ENCODE results near the gene FGF9. TPM values are rescaled to one million over a fixed set of nuclear protein-coding genes. Genes with fewer than 3 reads are reported as not detected.

Gene FGF9
- total RNA-seq, 4 donors from 2014 or later: not detected

DNA sequence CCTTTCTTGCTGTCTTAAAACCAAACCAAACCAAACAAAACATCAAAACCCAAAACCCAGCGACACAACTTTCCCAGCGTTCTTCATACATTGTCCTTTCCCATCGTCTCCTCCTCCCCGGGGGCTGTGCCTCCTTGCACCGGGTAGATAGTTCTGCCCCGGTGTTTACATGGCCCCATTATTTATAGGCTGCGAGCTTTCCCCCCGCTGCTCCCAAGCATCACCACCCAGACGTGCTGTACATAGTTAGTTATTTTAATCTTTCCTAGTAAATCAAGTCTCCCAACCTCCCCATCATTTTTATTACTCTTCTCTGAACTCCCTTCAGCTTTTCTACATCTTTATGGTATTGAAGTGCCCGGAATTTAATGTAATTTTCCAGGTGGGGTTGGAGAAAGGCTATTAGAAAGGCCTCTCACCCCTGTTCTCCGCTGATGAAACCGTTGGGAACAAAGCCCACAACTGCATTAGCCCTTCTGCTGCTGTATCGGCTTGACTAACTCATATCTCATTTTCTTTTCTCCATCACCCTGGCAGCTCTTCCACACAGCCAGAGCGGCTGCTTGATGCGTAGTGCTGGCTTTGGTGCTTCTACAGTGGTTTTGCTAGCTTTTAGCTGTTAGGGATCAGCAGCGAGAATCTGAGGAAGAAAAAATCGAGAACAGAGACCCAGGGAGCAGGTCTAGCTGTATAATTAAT lies 53.1 kb downstream of the FGF9 start:
- 78% methylated on average over 17 of the region's 17 CpGs for WGBS
- no peaks in the 10 kb centered on the region for H3K9me3 ChIP-seq
- TF ChIP-seq POLR2AphosphoS5 (IDR thresholded peaks at IDR 0.05): no peak
- no peak for TF ChIP-seq EP300 (IDR thresholded peaks at IDR 0.05)
- no peak for TF ChIP-seq POLR2A (IDR thresholded peaks at IDR 0.05)
- no peak for TF ChIP-seq CTCF (IDR thresholded peaks at IDR 0.05)
- no peaks in the 10 kb centered on the region for H3K36me3 ChIP-seq
- H3K27ac ChIP-seq: no peak overlapping the region
- H3K4me3 ChIP-seq: no peak overlapping the region
- peaks cover 4% of the 10 kb centered on the region for H3K27me3 ChIP-seq
- H3K4me1 ChIP-seq: no peaks in the 10 kb centered on the region
- DNase-seq (ENCODE audit: low spot score in 2 of 2): no peak

- Histone ChIP-seq H3K27ac (no peak overlapping the region), H3K36me3 (no peaks in the 10 kb centered on the region), H3K9me3 (no peaks in the 10 kb centered on the region), H3K27me3 (no peaks in the 10 kb centered on the region), H3K4me1 (no peaks in the 10 kb centered on the region), H3K4me3 (no peak overlapping the region)
- 78% methylated on average over 9 of the region's 9 CpGs for WGBS
- no peak for TF ChIP-seq EP300 (IDR thresholded peaks at IDR 0.05)
- no peak for TF ChIP-seq POLR2AphosphoS5 (IDR thresholded peaks at IDR 0.05)
- TF ChIP-seq CTCF (IDR thresholded peaks at IDR 0.05): no peak
- no peak for DNase-seq (ENCODE audit: low spot score in 2 of 2)
Measured at GRCh38 chr13:21730186-21730880, 59.5 kb downstream of the FGF9 start.

- Histone ChIP-seq H3K27ac (no peak overlapping the region), H3K4me3 (no peak overlapping the region), H3K27me3 (peaks cover 1% of the 10 kb centered on the region), H3K9me3 (no peaks in the 10 kb centered on the region), H3K36me3 (no peaks in the 10 kb centered on the region), H3K4me1 (peaks cover 6% of the 10 kb centered on the region)
- no peak for DNase-seq (ENCODE audit: low spot score in 2 of 2)
- no peak for TF ChIP-seq POLR2A (IDR thresholded peaks at IDR 0.05)
- no peak for TF ChIP-seq POLR2AphosphoS5 (IDR thresholded peaks at IDR 0.05)
- TF ChIP-seq CTCF (IDR thresholded peaks at IDR 0.05): no peak
- TF ChIP-seq EP300 (IDR thresholded peaks at IDR 0.05): no peak
- whole genome bisulfite sequencing: 73% methylated on average over 9 of the region's 9 CpGs
Measured at GRCh38 chr13:21733475-21734263, 62.8 kb downstream of the FGF9 start.

DNA sequence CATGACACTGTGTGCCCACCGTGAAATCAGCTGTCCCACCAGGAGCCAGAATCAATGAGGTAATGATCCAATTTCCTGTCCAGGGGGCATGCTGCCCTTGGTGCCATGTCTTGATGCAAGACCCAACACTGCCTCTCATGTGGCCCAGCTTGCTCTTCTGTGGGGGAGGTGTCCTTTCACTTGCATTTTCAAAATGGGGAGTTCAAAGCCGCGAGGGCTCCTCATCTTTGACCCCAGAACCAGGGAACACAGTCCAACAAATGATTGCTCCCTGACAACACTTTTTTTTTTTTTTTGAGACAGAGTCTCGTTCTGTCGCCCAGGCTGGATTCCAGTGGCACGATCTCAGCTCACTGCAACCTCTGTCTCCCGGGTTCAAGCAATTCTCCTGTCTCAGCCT lies 64.1 kb downstream of the FGF9 start:
- DNase-seq (ENCODE audit: low spot score in 2 of 2): no peak
- Histone ChIP-seq H3K4me3 (no peak overlapping the region), H3K27ac (no peak overlapping the region), H3K27me3 (peaks cover 4% of the 10 kb centered on the region), H3K36me3 (no peaks in the 10 kb centered on the region), H3K4me1 (peaks cover 6% of the 10 kb centered on the region), H3K9me3 (no peaks in the 10 kb centered on the region)
- 91% methylated on average over 7 of the region's 7 CpGs for WGBS
- no peak for TF ChIP-seq EP300 (IDR thresholded peaks at IDR 0.05)
- TF ChIP-seq CTCF (IDR thresholded peaks at IDR 0.05): no peak
- no peak for TF ChIP-seq POLR2A (IDR thresholded peaks at IDR 0.05)
- TF ChIP-seq POLR2AphosphoS5 (IDR thresholded peaks at IDR 0.05): no peak

All from suprapubic skin (tissue), 4 donors.